ENCODE results near the gene DENND1A.

- TF ChIP-seq, protein P1, sequence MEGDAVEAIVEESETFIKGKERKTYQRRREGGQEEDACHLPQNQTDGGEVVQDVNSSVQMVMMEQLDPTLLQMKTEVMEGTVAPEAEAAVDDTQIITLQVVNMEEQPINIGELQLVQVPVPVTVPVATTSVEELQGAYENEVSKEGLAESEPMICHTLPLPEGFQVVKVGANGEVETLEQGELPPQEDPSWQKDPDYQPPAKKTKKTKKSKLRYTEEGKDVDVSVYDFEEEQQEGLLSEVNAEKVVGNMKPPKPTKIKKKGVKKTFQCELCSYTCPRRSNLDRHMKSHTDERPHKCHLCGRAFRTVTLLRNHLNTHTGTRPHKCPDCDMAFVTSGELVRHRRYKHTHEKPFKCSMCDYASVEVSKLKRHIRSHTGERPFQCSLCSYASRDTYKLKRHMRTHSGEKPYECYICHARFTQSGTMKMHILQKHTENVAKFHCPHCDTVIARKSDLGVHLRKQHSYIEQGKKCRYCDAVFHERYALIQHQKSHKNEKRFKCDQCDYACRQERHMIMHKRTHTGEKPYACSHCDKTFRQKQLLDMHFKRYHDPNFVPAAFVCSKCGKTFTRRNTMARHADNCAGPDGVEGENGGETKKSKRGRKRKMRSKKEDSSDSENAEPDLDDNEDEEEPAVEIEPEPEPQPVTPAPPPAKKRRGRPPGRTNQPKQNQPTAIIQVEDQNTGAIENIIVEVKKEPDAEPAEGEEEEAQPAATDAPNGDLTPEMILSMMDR (IDR thresholded peaks at IDR 0.05) = no peak
- TF ChIP-seq POLR2A (IDR thresholded peaks at IDR 0.05) = no peak
These were observed 511.4 kb downstream of the DENND1A start for GRCh38 chr9:123418506-123418905.
